GM19463 (cell line): ENCODE results near the gene PARP1.

Experiments used
- ATAC-seq: cut with Tn5 transposase; IDR thresholded peaks from one replicate; pipeline ENCODE4 v1.9.1; 2021; ENCODE audit warnings: mild to moderate bottlenecking, moderate library complexity; ENCODE audit not compliant: unreplicated experiment

PARP1 gene

GRCh38 chr1:226384040-226384439 is 23.9 kb downstream of the PARP1 start:
- no peak for ATAC-seq

- ATAC-seq = no peak
These were observed 25.9 kb downstream of the PARP1 start for GRCh38 chr1:226382030-226382429.

DNA sequence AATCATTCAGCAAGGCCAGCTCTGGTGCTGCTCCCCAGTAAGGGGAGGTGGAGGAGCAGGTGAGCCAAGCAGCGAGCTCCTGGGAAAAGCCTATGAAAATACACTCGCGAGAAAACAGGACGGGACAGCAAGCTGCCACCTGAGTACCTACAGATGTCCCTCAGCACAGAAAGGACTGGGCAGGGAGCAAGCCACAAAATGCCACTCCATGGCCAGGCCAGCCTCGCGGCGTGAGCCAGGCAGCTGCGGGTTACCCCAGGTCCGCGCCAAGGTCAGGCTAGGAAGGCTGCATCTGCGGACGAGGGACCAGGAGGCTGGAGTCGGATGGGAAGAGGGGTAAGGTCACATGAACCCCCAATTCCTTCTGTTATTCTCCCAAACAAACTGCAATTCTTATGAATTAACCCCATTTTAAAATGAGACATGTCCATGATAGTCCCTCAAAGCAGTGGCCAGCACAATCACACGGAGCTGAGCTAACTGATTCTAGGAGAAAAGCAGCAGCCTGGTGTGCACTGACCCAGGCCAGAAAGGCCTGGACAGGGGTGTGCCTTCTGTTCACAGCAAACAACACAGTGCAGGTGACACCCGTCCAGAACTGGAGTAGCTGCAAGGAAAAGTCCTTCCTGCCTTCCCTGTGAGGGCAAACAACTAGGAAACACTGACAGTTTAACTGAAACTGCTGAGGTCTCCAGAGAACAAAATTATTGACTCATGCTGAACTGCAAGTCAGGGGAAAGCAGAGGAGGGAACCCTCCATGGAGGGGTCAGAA is 26.5 kb downstream of the PARP1 start:
- no peak for ATAC-seq

DNA sequence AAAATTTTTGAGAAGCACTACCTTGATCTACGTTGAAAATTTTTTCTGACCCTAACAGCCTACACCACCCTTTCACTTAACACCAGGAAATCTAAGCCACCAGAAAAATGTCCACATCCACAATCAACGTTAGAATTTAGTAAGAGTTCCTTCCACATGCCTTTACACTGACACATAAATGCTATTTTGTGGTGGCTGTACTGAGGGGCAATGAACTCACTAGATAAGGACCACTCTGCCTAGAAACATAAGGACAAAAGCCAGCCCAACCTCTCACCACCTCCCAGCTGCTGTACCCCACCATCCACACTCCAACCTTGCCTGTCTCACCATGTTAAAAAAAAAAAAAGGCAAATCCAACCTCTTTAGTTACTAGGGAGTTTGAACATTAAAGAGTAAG is 29.8 kb downstream of the PARP1 start:
- ATAC-seq = no peak

DNA sequence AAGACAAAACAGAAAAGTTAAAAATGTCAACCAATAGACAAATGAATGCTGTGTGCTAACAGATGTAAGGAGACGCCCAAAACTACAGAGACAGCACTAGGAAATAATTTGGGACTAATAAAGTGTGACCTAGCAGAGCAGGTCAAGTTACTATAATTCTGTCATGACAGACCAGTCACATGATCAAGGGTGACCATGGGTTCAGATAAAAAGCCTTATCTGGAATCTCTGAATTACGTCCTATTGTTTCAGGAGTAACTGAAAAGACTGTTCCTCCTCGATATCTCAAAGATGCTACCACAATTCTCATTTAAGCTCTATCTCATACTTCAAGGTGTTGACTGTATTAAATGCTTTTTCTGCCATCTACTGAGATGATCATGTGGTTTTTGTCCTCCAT is 31.6 kb downstream of the PARP1 start:
- no peak for ATAC-seq

DNA sequence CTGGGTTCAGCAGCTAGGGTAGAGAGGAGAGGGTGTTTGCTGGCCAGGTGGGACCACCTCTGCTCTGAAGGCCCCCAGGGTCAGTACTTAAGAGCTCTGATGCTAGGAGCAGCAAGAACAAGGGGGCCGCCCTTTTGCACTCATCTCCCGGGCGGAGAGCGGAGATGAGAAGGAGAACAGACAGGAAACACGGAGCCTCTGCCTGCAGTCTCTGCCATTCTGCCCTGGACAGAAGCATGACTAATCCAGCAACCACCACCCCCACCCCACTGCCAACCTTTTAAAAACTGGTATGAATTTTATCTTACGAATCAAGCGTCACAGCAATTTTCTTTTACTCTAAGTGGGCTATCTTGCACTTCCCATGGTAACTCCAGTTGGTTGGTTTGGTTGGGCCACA is 34.5 kb downstream of the PARP1 start:
- no peak for ATAC-seq

- ATAC-seq = no peak
These were observed 35.0 kb downstream of the PARP1 start for GRCh38 chr1:226372885-226373284.

GRCh38 chr1:226371866-226372490 is 35.9 kb downstream of the PARP1 start:
- no peak for ATAC-seq

DNA sequence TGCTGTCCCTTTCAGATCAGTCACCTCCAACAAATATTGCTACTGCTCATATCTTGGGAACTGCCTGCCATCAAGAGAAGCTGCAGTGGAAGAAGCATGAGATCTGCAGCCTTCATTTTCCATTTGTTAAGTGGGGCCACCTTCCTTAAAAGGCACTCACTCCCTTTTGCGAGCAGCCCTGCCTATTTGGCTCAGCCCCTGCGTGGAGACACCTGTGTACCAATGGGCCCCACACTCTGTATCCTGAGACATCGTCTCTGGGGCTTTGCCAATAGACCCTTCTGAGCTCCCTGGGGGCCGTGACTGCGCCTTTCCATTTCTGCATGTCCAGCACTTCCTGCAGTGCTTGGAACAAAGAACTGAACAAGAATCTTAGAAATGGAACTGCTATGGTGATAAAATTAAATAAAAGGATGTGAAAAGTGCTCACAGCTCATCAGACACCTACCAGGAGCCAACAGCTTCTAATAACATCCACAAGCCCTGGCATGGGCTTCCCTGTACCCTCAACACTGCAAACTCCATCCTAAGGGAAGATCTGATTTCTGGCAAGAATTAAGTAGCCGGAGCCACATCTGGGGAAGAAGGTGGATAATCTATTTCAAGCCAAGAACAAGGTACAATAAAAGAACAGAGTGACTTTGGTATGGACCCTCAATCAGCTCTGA is 36.7 kb downstream of the PARP1 start:
- ATAC-seq = no peak

DNA sequence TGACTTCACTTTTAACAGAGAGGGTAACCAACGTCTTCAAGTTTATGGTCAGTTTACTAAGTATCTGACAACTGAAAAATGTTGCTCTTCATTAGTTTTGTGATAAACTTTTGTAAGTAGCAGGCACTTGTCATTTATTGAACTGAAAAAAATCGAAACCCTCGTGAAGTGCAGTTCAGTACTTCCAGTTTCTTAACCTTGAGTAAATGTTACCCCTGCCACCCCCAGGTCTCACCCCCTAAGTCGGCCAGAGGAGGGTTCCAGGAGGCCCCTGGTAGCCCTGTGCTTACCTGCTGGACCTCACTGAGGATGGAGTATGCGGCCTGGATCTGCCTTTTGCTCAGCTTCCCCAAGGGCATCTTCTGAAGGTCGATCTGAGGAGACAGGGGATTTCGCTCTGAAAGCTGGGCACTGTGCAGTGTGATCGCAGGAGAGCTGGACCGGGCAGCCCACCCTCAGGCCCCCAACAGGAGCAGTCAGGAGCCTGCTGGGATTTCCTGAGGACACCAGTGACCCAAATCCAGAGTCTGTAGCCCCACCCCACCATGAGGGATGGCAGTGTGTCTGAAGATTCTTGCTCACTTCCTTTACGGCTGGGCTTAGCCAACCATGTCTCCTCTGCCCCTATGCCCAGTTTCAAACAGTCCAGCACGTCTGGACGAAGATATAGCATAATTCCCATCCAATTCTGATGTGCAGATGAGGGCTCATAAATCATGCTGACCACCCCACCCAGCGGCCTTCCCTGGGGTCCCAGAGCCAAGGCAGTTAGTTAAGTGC is 37.6 kb downstream of the PARP1 start:
- ATAC-seq = peak; percentile 71

DNA sequence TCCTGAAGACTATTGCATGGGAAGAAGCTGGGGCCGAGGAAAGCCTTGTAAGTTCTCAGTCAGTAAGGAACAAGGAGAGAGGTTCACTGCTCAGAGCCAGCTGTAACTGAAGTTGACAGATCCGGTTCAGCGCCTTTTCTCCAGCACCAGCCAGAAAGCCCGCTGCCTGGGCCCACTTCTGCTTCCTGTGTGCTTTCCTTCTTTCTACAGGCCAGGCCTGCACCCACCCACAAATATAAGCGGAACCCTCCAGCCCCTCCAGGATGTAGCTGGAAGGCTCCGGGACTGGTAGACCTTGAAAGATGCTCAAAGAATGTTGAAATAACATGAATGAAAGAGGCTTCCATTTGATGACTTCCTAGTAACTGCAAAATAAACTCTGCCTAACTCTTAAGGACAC is 38.8 kb downstream of the PARP1 start:
- ATAC-seq = no peak

- no peak for ATAC-seq
These were observed 41.6 kb downstream of the PARP1 start for GRCh38 chr1:226366290-226366689.

- ATAC-seq = no peak
These were observed 42.1 kb downstream of the PARP1 start for GRCh38 chr1:226365831-226366231.

DNA sequence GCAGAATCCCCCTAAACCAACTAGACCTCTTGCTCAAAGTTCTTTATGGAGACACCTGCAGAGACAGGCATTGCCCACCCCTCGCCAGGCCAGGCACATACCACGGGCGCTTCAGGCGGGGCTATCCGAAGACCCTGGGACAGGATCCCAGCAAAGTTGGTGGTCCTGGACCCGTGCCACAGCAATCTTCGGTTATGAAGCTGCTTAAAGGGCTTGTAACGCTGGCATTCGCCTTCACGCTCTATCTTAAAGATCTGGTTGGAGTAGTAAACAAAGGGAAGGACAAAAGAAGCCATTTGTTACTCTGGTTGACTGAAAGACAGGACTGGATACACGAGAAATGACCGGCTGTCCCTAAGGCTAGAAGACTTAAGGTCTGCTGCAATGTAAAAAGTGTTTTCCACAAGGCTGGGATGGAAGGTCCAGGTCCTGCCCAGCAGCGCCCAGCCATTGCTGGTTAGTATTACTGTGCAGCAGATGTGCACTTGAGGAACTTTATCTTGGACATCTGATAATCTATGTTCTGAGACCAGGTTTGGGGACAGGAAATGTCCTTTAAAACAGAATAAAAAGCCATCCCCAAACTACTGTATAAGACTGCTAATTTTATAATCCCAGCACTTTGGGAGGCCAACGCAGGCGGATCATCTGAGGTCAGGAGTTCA is 42.9 kb downstream of the PARP1 start:
- ATAC-seq = no peak

- no peak for ATAC-seq
These were observed 43.4 kb downstream of the PARP1 start for GRCh38 chr1:226364514-226364899.

GRCh38 chr1:226363801-226364513 is 43.9 kb downstream of the PARP1 start:
- no peak for ATAC-seq

- no peak for ATAC-seq
These were observed 44.9 kb downstream of the PARP1 start for GRCh38 chr1:226362891-226363447.

DNA sequence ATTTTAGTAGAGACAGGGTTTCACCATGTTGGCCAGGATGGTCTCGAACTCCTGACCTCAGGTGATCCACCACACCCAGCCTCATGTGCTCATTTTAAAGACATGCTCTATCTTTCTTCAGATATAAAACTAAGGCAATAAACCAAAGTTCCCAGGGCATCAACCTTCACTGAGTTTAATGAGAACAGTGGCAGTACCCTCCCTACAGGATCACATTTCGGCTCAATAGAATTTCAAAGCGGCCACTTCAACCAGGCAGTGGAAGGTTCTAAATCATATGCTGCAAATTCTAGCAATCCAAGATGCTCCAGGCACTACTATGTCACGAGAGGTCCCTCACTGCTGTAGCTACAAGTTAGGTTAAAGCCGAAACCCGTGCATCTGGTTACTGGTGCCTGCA is 45.5 kb downstream of the PARP1 start:
- ATAC-seq = no peak

DNA sequence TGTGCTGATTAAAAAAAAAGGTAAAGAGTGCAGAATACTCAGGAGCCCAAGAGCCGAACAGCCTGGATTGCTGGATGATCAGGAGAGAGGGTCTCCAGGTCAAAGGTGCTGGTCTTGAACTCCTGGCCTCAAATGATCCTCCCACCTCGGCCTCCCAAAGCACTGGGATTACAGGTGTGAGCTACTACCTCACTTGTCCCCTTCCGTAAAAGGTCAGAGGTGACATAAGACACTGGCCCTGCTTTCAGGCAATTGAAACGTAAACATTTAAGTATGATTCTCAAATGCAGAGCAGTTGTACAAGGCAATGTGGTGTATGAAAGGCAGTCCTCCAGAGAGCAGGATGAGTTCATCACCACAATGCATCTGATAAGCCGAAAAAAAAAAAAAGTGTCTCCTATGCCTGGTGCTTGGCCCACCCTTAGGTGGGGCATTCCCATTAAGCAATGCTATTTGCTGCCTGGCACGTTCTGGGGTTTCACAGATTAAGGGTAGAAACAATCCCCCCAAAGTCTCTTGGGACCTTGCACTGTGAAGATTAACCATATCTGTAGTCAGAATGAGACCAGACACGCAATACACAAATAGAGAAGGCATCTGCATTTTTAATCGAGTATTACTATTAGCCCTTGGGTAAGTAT is 47.7 kb downstream of the PARP1 start:
- peak; percentile 78 for ATAC-seq
